ENCODE data around the gene ITIH3.

Gene ITIH3

GRCh38 chr3:52843881-52844280 is 49.3 kb downstream of the ITIH3 start:
- no peak overlapping the region for H3K4me3 ChIP-seq (replicated peaks in 1 of 2; ENCODE audit: low read depth in 2 of 2, low read length in 2 of 2)
- TF ChIP-seq CTCF (IDR thresholded peaks at IDR 0.05; ENCODE audit: low read depth, low read length), result no peak
- DNase-seq (ENCODE audit: low read depth in 2 of 2), result no peak

- DNase-seq (ENCODE audit: low read depth in 2 of 2), result no peak
These were observed 49.8 kb downstream of the ITIH3 start for GRCh38 chr3:52844290-52844975.

GRCh38 chr3:52845157-52845556 is 50.6 kb downstream of the ITIH3 start:
- no peak overlapping the region for H3K4me3 ChIP-seq (replicated peaks in 1 of 2; ENCODE audit: low read depth in 2 of 2, low read length in 2 of 2)
- no peak for TF ChIP-seq CTCF (IDR thresholded peaks at IDR 0.05; ENCODE audit: low read depth, low read length)
- peak; percentile 53 to 63 for DNase-seq (ENCODE audit: low read depth in 2 of 2)

More at GRCh38 chr3:52844290-52844975, 49.8 kb downstream of the ITIH3 start:
- no peak for TF ChIP-seq CTCF (IDR thresholded peaks at IDR 0.05; ENCODE audit: low read depth, low read length)
- H3K4me3 ChIP-seq (replicated peaks in 1 of 2; ENCODE audit: low read depth in 2 of 2, low read length in 2 of 2), result no peak overlapping the region

GRCh38 chr3:52845691-52846431 is 51.3 kb downstream of the ITIH3 start:
- H3K4me3 ChIP-seq (replicated peaks in 1 of 2; ENCODE audit: low read depth in 2 of 2, low read length in 2 of 2), result no peak overlapping the region
- peak; percentile 49 for TF ChIP-seq CTCF (IDR thresholded peaks at IDR 0.05; ENCODE audit: low read depth, low read length)
- no peak for DNase-seq (ENCODE audit: low read depth in 2 of 2)

GRCh38 chr3:52846432-52846965 is 51.9 kb downstream of the ITIH3 start:
- H3K4me3 ChIP-seq (replicated peaks in 1 of 2; ENCODE audit: low read depth in 2 of 2, low read length in 2 of 2), result no peak overlapping the region
- TF ChIP-seq CTCF (IDR thresholded peaks at IDR 0.05; ENCODE audit: low read depth, low read length), result no peak
- DNase-seq (ENCODE audit: low read depth in 2 of 2), result no peak

- no peak overlapping the region for H3K4me3 ChIP-seq (replicated peaks in 1 of 2; ENCODE audit: low read depth in 2 of 2, low read length in 2 of 2)
- no peak for TF ChIP-seq CTCF (IDR thresholded peaks at IDR 0.05; ENCODE audit: low read depth, low read length)
- no peak for DNase-seq (ENCODE audit: low read depth in 2 of 2)
These were observed 52.6 kb downstream of the ITIH3 start for GRCh38 chr3:52847241-52847640.
